Measurements from ENCODE around the gene TBC1D24. TPM values are rescaled to one million over a fixed set of nuclear protein-coding genes. Genes with fewer than 3 reads are reported as not detected.
A peak's percentile ranks its signal among the peaks of the same experiment; 100 is the strongest.

TBC1D24 gene
- total RNA-seq, 3 donors from 2014 or later: 8.8 to 22.0 (median 16.7) TPM

DNA sequence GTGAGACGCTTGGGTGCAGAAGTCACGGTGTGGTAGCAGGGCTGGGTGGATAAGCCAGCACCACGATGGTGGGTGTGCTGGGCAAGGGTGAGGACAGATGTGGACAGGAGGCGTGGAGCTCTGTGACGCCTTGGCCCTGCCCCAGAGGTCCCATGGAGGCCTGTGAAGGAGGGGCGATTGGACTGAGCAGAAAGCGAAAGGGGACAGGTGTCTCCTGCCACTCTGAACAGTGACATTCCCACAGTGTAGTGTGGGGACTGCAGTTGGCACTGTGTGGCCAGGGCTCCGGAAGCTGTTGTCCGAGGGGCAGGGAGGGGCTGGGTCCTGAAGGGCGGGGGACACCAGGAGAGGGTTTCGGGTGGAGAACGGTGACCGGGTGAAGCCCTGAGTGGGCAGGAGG lies 7.3 kb downstream of the TBC1D24 start:
- Histone ChIP-seq H3K9me3 (no peaks in the 10 kb centered on the region), H3K27me3 (no peaks in the 10 kb centered on the region), H3K4me3 (peak overlapping the region in 2 of 3 donors; percentile 40 to 58), H3K36me3 (no peaks in the 10 kb centered on the region), H3K4me1 (peaks cover 10 to 27% of the 10 kb centered on the region in 2 donors), H3K27ac (peak overlapping the region; percentile 78 to 90)
- TF ChIP-seq CTCF (IDR thresholded peaks at IDR 0.05) (no peak), POLR2AphosphoS5 (IDR thresholded peaks at IDR 0.05) (no peak), POLR2A (IDR thresholded peaks at IDR 0.05) (no peak)
- no peak for DNase-seq (ENCODE audit: low spot score in 2 of 2)
- intact Hi-C loops (cut with DNase I; ENCODE audit: low total_unique reads): no loop called here

DNA sequence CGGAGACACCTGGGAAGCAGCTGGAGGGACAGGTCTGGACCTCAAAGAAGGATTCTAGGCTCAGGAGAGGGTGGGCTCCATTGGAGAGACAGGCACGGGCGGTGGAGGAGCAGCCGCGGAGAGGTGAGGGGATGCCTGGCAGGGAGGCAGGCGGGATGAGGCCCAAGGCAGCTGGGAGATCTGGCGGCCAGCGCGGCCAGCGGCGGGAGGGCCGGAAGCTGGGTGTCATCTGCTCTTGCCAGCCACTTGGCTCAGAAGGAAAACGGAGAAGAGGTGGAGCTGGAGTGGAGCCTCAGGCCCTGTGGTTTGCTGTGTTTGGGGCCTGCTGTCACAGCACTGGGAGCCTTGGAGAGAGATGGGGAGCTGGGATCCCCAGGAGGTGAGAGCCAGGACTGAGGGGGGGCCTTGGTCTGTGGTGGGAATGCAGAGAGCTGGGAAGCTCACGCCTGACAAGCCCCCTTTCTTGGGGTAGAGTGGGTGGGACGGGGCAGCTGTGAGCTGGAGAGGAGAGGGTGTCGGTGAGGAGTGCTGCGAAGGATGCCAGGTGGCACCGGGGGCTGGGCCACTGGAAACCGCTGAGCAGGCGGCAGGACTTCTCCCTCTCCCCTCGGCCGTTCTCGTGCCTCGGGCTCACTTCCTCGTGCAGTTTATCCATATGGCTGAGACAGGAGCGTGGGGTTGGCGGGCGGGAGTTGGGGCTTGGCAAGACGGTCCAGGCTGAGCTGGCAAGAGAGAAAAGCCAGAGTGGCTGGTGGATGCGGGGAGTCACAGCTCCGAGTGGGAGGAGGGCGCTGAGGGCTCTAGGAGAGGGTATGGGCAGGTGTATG lies 8.0 kb downstream of the TBC1D24 start:
- intact Hi-C loops (cut with DNase I; ENCODE audit: low total_unique reads): no loop called here
- H3K27me3 ChIP-seq: no peaks in the 10 kb centered on the region
- no peak for TF ChIP-seq CTCF (IDR thresholded peaks at IDR 0.05)
- TF ChIP-seq POLR2AphosphoS5 (IDR thresholded peaks at IDR 0.05): peak in 1 of 3 donors; percentile 23
- H3K4me1 ChIP-seq: peaks cover 10 to 27% of the 10 kb centered on the region in 2 donors
- H3K27ac ChIP-seq: peak overlapping the region; percentile 78 to 90
- peak; percentile 72 to 74 for DNase-seq (ENCODE audit: low spot score in 2 of 2)
- H3K36me3 ChIP-seq: no peaks in the 10 kb centered on the region
- H3K4me3 ChIP-seq: peak overlapping the region; percentile 3 to 58 (median 40)
- H3K9me3 ChIP-seq: no peaks in the 10 kb centered on the region

- intact Hi-C loops (cut with DNase I; ENCODE audit: low total_unique reads): no loop called here
- H3K4me1 ChIP-seq: peaks cover 10 to 27% of the 10 kb centered on the region in 2 donors
- H3K27ac ChIP-seq: peak overlapping the region; percentile 78 to 90
- H3K9me3 ChIP-seq: no peaks in the 10 kb centered on the region
- H3K27me3 ChIP-seq: no peaks in the 10 kb centered on the region
- peak overlapping the region in 1 of 3 donors; percentile 40 for H3K4me3 ChIP-seq
- TF ChIP-seq CTCF (IDR thresholded peaks at IDR 0.05) (no peak), POLR2AphosphoS5 (IDR thresholded peaks at IDR 0.05) (no peak), POLR2A (IDR thresholded peaks at IDR 0.05) (no peak)
- DNase-seq (ENCODE audit: low spot score in 2 of 2): no peak
- no peaks in the 10 kb centered on the region for H3K36me3 ChIP-seq
These were observed 9.3 kb downstream of the TBC1D24 start for GRCh38 chr16:2483939-2484897.

DNA sequence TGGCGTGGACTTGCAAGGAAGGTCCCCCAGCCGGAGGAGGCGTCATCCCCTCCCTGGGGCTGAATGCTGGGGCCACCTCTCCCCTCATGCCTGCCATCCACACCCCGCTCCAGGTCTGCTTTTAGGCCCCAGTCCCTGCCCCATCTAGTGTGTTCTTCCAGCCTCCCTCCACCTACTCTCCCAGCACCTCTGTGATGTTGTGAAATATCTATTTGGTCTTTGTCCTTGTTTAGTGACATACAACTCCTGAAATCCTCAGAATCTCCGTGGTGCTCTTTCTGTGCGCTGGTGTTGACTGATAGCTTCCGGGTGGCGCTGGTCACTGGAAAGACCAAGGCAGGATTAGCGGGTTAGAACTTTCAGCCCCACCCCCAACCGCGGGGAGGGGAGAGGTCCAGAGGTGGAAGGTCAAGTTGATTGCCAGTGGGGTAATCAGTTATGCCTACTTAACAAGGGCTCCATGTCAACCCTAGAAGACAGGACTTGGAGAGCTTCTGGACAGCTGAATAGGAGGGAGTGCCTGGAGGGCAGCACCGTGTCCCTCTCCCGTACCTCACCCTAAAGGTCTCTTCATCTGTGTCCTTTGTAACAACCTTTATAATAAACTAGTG lies 10.1 kb downstream of the TBC1D24 start:
- H3K4me1 ChIP-seq: peaks cover 10 to 27% of the 10 kb centered on the region in 2 donors
- H3K9me3 ChIP-seq: no peaks in the 10 kb centered on the region
- no peaks in the 10 kb centered on the region for H3K36me3 ChIP-seq
- intact Hi-C loops (cut with DNase I; ENCODE audit: low total_unique reads): no loop called here
- H3K27me3 ChIP-seq: no peaks in the 10 kb centered on the region
- H3K27ac ChIP-seq: peak overlapping the region; percentile 78 to 90
- no peak for DNase-seq (ENCODE audit: low spot score in 2 of 2)
- TF ChIP-seq CTCF (IDR thresholded peaks at IDR 0.05) (no peak), POLR2A (IDR thresholded peaks at IDR 0.05) (no peak), POLR2AphosphoS5 (IDR thresholded peaks at IDR 0.05) (no peak)
- H3K4me3 ChIP-seq: no peak overlapping the region

Measured in breast epithelium (tissue), 4 donors.